Vagina (tissue), 2 donors: ENCODE results near the gene KRT3. TPM values are rescaled to one million over a fixed set of nuclear protein-coding genes. Genes with fewer than 3 reads are reported as not detected.
"Not testable (repeated sequence)": the region's sequence is repeated elsewhere in the genome, so short reads cannot be mapped to it uniquely, and the experiment has no call there.

Experiments
- DNase-seq, 2 donors: peaks; one replicate each; pipeline ENCODE4 v3.0.0-alpha.2; 2017; ENCODE audit errors: extremely low spot score in 2 of 2
- H3K27ac ChIP-seq: fragments of 200-600 bp; sonication (generic); one replicate; pipeline ENCODE4 v1.5.1; 2019
- H3K27me3 ChIP-seq: fragments of 200-600 bp; sonication (generic); one replicate; pipeline ENCODE4 v1.5.1; 2019
- H3K36me3 ChIP-seq, 2 donors: fragments of 200-600 bp; sonication (generic); one replicate each; pipeline ENCODE4 v1.5.1; 2017 to 2019
- H3K4me1 ChIP-seq: fragments of 200-600 bp; sonication (generic); one replicate; pipeline ENCODE4 v1.5.1; 2019
- H3K4me3 ChIP-seq, 2 donors: fragments of 200-600 bp; sonication (generic); 1 replicate in 1 of 2; 2 replicates in 1 of 2; pipeline ENCODE4 v1.5.1; 2016 to 2019
- H3K9me3 ChIP-seq: fragments of 200-600 bp; sonication (generic); one replicate; pipeline ENCODE4 v1.5.1; 2019
- CTCF ChIP-seq, 3 experiments: fragments of 450-650 bp in 2 of 3; fragments of 200-600 bp in 1 of 3; sonication (generic) in 1 of 3; IDR thresholded peaks; one replicate each; pipeline ENCODE4 v1.5.1; 2017 to 2019; ENCODE audit warnings: antibody characterized with exemption in 3 of 3, mild to moderate bottlenecking in 2 of 3, moderate library complexity in 2 of 3
- POLR2A ChIP-seq, 2 donors: fragments of 450-650 bp; IDR thresholded peaks; one replicate each; pipeline ENCODE4 v1.6.1; 2017; ENCODE audit warnings: antibody characterized with exemption in 2 of 2, mild to moderate bottlenecking in 2 of 2, moderate library complexity in 2 of 2
- POLR2AphosphoS5 ChIP-seq, 2 donors: sonication (generic); formaldehyde crosslinking; IDR thresholded peaks; one replicate each; pipeline ENCODE4 v1.9.0; 2017; ENCODE audit warnings: antibody characterized with exemption in 2 of 2, mild to moderate bottlenecking in 2 of 2, low read depth in 1 of 2; ENCODE audit not compliant: insufficient read depth in 1 of 2
- intact Hi-C: fragments of 100-400 bp; cut with DNase I; formaldehyde crosslinking; loops from one replicate; pipeline ENCODE4 v1.15.1; 2023
- total RNA-seq: library from RNA; depleted of rRNA; stranded (reverse); fragments of >200 nt; gene quantifications from one replicate; pipeline ENCODE4 v1.2.3, GENCODE V29; 2016

Gene KRT3
- total RNA-seq, 1 donor from 2014 or later = not detected

GRCh38 chr12:52765702-52766101, 30.2 kb downstream of the KRT3 start:
- intact Hi-C loops = no loop called here
- H3K36me3 ChIP-seq = no peaks in the 10 kb centered on the region
- H3K4me1 ChIP-seq = no peaks in the 10 kb centered on the region
- no peaks in the 10 kb centered on the region for H3K9me3 ChIP-seq
- no peak overlapping the region for H3K27ac ChIP-seq
- DNase-seq = no peak
- no peak for TF ChIP-seq CTCF (IDR thresholded peaks at IDR 0.05)
- no peak for TF ChIP-seq POLR2A (IDR thresholded peaks at IDR 0.05)
- TF ChIP-seq POLR2AphosphoS5 (IDR thresholded peaks at IDR 0.05; ENCODE audit: insufficient read depth in 1 of 2, low read depth in 1 of 2) = no peak
- no peak overlapping the region for H3K4me3 ChIP-seq
- no peaks in the 10 kb centered on the region for H3K27me3 ChIP-seq

GRCh38 chr12:52763991-52764390, 31.9 kb downstream of the KRT3 start:
- Histone ChIP-seq H3K36me3 (no peaks in the 10 kb centered on the region), H3K9me3 (no peaks in the 10 kb centered on the region), H3K27me3 (no peaks in the 10 kb centered on the region), H3K27ac (no peak overlapping the region), H3K4me3 (no peak overlapping the region), H3K4me1 (no peaks in the 10 kb centered on the region)
- intact Hi-C loops = no loop called here
- TF ChIP-seq POLR2AphosphoS5 (IDR thresholded peaks at IDR 0.05; ENCODE audit: insufficient read depth in 1 of 2, low read depth in 1 of 2) (no peak), POLR2A (IDR thresholded peaks at IDR 0.05) (no peak), CTCF (IDR thresholded peaks at IDR 0.05) (no peak)
- no peak for DNase-seq

GRCh38 chr12:52763036-52763659, 32.8 kb downstream of the KRT3 start:
- Histone ChIP-seq H3K9me3 (no peaks in the 10 kb centered on the region), H3K27ac (no peak overlapping the region), H3K4me1 (no peaks in the 10 kb centered on the region), H3K4me3 (no peak overlapping the region), H3K27me3 (no peaks in the 10 kb centered on the region), H3K36me3 (no peaks in the 10 kb centered on the region)
- DNase-seq = no peak
- TF ChIP-seq POLR2AphosphoS5 (IDR thresholded peaks at IDR 0.05; ENCODE audit: insufficient read depth in 1 of 2, low read depth in 1 of 2) (no peak), CTCF (IDR thresholded peaks at IDR 0.05) (no peak)
- intact Hi-C loops = no loop called here

GRCh38 chr12:52761802-52762201, 34.1 kb downstream of the KRT3 start:
- TF ChIP-seq POLR2A (IDR thresholded peaks at IDR 0.05) (no peak), CTCF (IDR thresholded peaks at IDR 0.05) (no peak), POLR2AphosphoS5 (IDR thresholded peaks at IDR 0.05; ENCODE audit: insufficient read depth in 1 of 2, low read depth in 1 of 2) (no peak)
- DNase-seq = no peak
- Histone ChIP-seq H3K4me3 (no peak overlapping the region), H3K27ac (no peak overlapping the region), H3K9me3 (no peaks in the 10 kb centered on the region), H3K27me3 (no peaks in the 10 kb centered on the region), H3K36me3 (no peaks in the 10 kb centered on the region), H3K4me1 (no peaks in the 10 kb centered on the region)
- intact Hi-C loops = no loop called here

- H3K36me3 ChIP-seq, H3K27ac ChIP-seq, intact Hi-C loops, H3K4me3 ChIP-seq, DNase-seq, H3K27me3 ChIP-seq, H3K9me3 ChIP-seq, H3K4me1 ChIP-seq: not testable (repeated sequence)
Measured at GRCh38 chr12:52761218-52761617, 34.7 kb downstream of the KRT3 start.
